ENCODE data around the gene TRIOBP.
"Not testable (repeated sequence)": the region's sequence is repeated elsewhere in the genome, so short reads cannot be mapped to it uniquely, and the experiment has no call there.

The TRIOBP gene, protein sequence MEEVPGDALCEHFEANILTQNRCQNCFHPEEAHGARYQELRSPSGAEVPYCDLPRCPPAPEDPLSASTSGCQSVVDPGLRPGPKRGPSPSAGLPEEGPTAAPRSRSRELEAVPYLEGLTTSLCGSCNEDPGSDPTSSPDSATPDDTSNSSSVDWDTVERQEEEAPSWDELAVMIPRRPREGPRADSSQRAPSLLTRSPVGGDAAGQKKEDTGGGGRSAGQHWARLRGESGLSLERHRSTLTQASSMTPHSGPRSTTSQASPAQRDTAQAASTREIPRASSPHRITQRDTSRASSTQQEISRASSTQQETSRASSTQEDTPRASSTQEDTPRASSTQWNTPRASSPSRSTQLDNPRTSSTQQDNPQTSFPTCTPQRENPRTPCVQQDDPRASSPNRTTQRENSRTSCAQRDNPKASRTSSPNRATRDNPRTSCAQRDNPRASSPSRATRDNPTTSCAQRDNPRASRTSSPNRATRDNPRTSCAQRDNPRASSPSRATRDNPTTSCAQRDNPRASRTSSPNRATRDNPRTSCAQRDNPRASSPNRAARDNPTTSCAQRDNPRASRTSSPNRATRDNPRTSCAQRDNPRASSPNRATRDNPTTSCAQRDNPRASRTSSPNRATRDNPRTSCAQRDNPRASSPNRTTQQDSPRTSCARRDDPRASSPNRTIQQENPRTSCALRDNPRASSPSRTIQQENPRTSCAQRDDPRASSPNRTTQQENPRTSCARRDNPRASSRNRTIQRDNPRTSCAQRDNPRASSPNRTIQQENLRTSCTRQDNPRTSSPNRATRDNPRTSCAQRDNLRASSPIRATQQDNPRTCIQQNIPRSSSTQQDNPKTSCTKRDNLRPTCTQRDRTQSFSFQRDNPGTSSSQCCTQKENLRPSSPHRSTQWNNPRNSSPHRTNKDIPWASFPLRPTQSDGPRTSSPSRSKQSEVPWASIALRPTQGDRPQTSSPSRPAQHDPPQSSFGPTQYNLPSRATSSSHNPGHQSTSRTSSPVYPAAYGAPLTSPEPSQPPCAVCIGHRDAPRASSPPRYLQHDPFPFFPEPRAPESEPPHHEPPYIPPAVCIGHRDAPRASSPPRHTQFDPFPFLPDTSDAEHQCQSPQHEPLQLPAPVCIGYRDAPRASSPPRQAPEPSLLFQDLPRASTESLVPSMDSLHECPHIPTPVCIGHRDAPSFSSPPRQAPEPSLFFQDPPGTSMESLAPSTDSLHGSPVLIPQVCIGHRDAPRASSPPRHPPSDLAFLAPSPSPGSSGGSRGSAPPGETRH (N-terminal part only)

DNA sequence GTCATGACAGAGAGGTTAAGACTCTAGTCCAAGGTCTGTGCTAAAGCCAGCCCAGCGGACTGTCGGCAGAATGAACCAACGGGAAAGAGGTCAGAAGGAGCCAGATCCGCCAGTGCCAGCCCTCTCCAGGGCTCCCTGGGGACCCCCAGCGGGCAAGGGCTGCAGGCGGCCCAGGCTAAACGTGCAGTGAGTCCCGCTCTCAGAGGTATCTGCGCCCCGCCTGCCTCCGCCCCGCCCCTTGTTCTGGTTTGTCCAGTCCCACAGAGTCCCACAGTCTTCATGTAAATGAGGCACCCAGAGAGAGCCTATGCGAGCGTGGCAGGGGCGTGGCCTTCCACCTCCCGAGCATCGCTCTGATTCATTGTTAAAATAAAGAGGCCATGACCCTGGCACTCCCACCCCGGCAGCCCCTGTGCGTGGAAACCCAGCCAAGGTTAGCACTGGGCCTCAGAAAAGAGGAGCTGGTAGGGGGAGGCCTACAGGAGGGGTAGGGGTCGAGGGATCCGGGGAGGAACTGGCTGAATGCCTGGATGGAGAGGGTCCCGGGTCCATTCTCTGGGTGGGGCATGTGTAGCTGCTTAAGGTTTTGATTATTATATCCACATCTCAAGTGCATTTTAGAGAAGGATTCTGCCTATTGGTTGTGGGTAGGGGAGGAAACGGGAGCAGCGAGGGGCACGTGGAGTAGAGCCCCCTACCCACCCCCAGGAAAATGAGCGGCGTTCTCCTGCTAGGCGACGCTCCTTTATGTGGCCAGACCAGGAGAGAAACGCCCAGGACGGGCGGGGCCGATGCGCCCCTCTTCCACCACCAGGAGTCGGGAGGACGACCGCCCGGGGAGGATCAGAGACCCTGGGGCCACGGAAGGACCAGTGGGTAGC lies at the start of gene TRIOBP:
TRIOBP (plus strand) TSS at position 392 of the 881 bp plus-strand sequence. CDS start 4,318 bp downstream, outside the sequence.
- DNase-seq (ENCODE audit: low read depth in 2 of 2): peak; percentile 78 to 84

DNA sequence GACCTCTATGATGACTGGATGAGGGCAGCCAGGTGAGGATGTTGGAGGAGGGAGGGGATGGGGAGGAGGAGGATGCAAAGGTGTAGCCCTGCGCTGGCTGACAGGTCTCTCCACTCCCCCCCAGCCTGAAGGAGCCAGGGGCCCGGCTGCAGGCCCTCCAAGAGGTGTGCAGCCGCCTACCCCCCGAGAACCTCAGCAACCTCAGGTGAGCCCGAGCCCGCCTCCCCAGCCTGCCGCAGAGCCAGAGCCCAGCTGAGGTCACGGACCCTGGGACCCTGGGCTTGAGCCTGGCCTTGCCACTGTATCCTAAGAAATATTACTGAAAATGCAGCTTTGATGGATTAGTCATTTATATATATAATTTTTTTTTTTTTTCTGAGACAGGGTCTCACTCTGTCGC lies 49.5 kb upstream of the TRIOBP start:
- no peak for DNase-seq (ENCODE audit: low read depth in 2 of 2)

DNA sequence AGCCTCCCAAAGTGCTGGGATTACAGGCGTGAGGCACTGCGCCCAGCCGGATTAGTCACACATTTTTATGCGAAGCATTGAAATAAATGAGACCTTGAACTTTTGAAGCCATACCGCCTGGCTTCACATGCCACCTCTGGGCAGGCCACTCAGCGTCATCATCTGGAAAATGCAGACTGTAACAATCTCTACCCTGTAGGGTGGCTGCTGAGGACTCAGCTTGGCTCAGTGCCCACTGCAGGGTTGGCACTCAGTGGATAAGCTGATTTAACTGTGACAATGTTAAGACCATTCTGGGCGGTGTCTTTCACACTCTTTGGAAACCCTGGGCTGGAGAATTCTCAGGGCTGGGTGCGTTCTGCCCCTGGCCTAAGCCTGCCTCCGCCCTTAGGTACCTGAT lies 48.9 kb upstream of the TRIOBP start:
- no peak for DNase-seq (ENCODE audit: low read depth in 2 of 2)

DNA sequence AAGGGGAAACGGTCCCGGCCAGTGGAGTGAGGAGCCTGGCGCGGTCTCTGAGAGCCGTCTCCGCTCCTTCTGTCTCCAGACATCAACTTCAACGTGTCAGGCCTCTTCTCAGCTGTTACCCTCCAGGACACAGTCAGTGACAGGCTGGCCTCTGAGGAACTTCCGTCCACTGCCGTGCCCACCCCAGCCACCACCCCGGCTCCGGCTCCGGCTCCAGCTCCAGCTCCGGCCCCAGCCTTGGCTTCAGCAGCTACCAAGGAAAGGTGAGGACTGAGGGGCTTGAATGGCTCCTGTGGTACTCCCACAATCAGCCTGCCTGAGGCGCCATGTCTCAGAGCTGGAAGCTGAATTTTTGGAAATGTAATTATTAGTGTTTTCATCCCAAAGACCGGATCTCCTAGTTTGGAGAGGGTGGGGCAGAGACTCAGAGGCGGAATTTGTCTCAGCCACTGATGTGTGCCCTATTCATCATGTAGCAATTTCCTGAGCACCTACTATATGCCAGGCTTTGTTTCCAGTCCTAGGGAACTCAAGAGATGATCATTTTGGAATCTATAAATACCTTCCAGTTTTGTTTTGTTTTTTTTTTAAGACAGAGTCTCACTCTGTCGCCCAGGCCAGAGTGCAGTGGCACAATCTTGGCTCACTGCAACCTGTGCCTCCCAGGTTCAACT lies 46.2 kb upstream of the TRIOBP start:
- no peak for DNase-seq (ENCODE audit: low read depth in 2 of 2)

DNA sequence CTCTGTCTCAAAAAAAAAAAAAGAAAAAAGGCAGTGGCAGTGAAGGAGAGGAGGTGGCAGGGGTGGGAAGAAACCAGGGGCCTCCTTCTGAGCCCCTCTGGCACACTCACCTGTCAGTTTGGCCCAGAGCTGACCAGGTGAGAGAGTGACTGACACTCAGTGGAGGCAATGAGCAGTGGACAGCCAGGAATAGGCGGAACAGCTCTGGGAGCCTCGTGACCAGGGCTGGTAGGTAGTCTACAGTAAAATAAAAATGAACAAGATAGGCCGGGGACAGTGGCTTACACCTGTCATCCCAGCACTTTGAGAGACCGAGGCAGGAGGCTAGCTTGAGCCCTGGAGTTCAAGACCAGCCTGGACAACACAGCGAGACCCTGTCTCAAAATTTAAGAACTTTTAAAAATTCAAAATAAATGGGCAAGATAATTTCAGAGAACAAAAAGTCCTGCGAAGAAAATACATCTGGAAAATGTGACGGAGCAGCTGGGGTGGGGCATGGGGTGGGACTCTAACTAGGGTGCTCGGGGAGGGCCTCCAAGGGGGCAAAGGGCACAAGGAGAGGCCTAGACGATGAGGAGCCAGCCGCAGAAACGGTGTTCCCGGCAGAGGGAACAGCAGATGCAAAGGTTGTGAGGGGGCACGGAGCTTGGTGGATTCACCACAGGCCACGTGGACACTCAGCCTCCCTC lies 42.1 kb upstream of the TRIOBP start:
- no peak for DNase-seq (ENCODE audit: low read depth in 2 of 2)

DNA sequence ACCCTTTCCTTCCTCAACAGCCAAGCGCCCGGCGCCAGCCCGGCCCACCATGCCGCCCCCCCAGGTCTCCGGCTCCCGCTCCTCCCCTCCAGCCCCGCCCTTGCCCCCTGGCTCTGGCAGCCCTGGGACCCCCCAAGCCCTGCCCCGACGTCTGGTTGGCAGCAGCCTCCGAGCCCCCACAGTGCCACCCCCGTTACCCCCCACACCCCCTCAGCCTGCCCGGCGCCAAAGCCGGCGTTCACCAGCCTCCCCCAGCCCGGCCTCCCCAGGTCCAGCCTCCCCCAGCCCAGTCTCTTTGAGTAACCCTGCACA lies 41.6 kb upstream of the TRIOBP start:
- DNase-seq (ENCODE audit: low read depth in 2 of 2): no peak

DNA sequence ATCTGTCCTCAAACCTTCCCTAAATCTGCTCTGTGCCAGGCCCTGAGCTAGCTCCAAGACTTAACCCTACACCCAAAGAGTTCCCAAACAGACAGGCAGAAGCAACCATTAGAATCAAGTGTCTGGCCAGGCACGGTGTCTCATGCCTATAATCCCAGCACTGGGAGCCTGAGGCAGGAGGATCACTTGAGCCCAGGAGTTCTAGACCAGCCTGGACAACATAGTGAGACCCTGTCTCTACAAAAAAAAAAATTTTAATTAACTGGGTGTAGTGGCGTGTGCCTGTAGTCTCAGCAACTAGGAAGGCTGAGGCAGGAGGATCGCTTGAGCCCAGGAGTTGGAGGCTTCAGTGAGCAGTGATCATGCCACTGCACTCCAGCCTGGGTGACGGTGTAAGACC lies 40.3 kb upstream of the TRIOBP start:
- DNase-seq (ENCODE audit: low read depth in 2 of 2): not testable (repeated sequence)

DNA sequence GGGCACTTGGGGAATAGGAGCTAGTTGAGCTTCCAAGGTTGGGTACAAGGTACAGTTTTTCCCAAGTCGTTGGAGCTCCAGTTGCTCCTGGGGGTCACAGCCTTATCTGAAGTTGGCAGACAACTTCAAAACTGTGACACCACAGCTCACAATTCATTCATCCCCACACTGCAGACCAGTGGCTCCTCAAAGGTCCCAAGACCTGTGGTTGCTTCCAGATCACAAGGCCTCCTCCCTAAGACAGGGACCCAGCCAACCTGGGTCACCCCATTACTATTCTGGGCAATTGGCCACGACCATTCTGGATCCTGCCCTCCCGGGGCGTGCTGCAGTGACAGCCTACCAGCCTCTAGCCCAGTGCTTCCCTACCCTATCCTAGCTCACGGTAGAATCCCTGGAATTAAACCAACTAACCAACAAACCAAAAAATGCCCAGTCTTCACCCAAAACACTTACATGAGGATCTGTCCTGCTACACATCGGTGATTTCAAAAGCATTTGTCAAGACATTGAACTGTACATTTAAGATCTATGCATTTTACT lies 39.2 kb upstream of the TRIOBP start:
- no peak for DNase-seq (ENCODE audit: low read depth in 2 of 2)

DNA sequence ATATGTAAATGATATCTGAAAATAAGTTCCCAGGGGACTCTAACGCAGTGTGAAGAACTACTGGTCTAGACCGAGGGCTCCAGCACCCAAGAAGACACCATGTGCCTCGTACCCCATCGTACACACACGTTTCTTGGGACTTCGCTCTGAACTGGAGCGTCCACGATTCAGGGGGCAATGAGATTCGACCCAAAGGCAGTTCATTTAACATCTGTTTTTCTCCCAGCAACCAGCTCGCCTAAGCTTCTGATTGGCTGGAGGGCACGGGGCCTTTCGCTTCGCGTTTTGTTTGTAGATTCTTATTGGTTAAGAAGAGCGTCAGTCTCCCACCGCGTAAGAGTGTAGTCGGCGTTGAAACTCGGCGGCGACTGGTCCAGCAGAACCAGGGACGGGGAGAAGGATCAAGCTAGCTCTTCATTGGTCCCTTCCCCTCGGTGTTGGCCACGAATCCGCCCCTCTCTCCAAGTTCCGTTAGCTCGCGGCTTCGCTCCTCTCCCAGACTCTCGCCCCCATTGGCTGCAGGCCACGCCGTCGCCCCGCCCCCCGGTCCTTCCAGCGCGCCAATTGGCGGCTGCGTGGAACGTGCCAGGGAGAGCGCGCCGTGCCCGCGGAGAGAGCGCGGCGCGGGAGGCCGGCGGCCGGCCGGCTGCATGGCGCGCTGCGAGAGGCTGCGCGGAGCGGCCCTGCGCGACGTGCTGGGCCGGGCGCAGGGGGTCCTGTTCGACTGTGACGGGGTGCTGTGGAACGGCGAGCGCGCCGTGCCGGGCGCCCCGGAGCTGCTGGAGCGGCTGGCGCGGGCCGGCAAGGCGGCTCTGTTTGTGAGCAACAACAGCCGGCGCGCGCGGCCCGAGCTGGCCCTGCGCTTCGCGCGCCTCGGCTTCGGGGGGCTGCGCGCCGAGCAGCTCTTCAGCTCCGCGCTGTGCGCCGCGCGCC lies 38.4 kb upstream of the TRIOBP start, which contains the start of gene PDXP:
PDXP (plus strand) TSS at position 591 of the 933 bp plus-strand sequence; CDS start at position 651, 60 bp downstream.
- DNase-seq (ENCODE audit: low read depth in 2 of 2): peak; percentile 100

DNA sequence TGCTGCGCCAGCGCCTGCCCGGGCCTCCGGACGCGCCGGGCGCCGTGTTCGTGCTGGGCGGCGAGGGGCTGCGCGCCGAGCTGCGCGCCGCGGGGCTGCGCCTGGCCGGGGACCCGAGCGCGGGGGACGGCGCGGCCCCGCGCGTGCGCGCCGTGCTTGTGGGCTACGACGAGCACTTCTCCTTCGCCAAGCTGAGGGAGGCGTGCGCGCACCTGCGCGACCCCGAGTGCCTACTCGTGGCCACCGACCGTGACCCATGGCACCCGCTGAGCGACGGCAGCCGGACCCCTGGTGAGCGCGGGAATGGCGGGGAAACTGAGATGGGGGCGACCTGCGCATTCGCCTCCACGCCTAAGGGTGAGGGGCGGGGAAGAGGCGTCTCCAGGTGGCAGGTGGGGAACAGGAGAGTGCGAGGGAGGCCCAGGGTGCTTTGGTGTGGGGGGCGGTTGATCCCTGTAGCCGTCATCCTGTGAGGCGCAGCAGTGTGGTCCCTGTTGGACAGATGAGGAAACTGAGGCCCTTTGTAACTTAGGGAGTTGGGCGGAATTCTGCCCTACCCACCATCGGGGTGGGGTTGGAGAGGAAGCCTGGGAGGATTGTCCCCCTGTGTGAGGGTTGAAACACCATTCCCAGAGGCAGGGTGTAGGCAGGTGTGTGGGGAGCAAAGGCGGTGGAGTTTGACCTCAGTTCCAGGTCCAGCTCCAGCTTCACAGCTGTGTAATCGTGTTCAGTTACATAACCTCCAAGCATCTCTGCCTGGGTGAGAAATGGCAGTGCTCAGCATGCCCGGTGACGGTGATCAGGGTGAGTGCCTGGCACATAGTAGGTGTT lies 37.6 kb upstream of the TRIOBP start:
- DNase-seq (ENCODE audit: low read depth in 2 of 2): no peak

DNA sequence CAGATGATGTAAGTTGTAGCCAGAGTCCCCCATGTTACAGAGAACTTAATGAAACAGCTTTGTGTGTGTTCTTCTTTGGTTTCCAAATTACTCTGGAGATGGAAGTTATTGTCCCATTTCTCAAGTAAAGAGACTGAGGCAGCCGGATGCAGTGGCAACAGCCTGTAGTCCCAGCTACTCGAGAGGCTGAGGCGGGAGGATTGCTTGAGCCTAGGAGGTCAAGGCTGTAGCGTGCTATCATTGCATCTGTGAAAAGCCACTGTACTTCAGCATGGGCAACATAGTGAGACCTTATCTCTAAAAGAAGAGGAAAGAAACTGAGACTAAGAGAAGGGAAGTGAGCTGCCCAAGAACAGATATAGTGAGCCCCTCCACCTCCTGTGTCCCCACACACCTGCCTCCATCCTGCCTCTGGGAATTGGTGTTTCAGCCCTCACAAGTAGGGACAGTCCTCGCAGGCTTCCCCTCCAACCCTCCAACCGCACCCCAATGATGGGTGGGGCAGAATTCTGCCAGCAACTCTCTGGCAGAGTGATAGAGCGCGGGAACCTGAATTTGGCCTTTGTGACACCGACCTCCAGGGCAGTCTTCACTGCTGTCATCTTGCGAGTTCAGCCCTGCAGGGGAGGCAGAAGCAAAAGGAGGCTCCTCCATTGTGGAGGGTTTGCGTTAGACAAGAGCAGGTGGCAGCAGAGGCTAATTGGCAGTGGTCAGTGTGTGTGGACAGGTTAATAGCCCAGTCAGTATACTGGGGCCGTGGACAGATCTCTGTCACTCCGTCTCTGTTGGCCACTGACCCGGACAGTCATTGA lies 36.7 kb upstream of the TRIOBP start:
- no peak for DNase-seq (ENCODE audit: low read depth in 2 of 2)

DNA sequence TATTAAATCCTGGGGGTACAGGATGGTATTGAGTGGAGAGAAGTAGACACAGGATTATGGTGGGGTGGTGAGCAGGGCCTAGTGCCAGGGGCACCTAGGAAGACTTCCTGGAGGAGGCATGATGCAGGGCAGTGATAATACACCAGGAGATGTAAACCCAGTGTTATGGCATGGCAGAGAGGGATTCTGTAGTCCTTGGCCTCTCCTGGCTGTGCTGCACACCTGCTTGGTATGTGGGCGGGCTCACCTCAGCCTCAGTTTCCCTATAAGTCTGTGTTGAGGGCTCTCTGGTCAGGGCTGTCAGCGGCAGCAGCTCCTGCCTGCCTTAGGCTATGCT lies 36.2 kb upstream of the TRIOBP start:
- no peak for DNase-seq (ENCODE audit: low read depth in 2 of 2)

DNA sequence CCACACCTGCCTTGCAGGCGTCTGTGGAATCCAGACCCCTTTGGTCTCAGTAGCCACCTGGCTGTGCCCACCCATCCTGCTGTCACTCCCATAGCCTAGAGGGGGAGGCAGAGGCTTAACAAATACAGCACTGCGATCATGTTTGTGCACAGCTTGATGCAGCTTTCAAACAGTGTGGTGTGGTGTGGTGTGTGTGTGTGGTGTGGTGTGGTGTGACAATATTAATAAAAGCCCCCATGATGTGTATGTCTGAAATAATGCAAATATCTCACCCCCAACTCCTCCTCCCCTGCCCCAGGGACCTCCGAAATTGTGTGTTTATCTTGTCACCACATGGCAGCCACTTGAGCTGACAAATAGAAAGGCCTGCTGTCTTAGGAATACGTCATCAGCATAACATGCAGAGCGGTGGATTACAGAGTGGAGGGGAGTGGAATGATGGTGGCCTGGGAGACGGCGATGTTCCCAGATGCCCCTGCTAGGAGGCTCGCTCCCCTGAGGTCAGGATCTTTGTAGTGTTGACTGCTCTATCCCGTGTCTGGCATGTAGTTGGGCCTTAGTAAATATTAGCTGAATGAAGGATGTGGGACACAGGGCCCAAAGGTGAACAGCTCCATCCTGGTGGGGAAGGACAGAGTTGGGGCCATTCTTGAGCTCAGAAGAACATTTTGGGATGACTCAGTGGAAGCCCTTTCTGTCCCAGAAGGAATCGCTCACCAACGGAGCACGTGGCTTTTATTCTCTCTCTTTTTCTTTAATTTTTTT lies 35.5 kb upstream of the TRIOBP start:
- DNase-seq (ENCODE audit: low read depth in 2 of 2): no peak

DNA sequence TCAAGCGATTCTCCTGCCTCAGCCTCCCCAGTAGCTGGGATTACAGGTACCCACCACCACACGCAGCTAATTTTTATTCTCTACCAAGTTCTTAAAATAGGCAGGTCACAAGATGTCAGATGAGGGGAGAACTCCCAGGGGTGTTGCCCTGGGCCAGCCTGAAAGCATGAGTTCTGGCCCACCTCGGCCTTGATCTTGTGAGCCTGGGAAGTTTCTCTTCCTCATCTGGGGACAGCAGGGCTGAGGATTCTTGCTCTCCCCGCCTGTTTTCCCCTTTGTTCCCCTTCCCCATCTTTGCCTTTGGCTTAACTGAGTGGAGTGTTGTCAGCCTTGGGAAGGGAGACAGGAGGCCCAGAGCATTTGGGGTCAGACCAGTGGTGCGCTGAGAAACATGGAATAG lies 34.8 kb upstream of the TRIOBP start:
- no peak for DNase-seq (ENCODE audit: low read depth in 2 of 2)

DNA sequence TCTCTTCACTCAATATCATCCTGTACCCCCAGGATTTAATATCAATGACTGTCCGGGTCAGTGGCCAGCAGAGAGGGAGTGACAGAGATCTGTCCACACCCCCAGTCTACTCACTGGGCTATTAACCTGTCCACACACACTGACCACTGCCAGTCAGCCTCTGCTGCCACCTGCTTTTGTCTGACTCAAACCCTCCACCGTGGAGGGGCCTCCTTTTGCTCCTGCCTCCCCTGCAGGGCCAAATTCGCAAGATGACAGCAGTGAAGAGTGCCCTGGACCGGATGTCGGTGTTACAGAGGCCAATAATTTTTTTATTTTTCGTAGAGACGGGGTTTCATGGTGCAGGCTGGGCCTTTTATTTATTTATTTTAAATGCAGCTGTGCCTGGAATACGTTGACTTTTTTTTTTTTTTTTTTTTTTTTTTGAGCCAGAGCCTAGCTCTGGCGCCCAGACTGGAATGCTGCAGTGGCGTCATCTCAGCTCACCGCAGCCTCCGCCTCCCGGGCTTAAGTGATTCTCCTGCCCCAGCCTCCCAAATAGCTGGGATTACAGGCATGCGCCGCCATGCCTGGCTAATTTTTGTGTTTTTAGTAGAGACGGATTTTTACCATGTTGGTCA lies 33.2 kb upstream of the TRIOBP start:
- no peak for DNase-seq (ENCODE audit: low read depth in 2 of 2)
